NCI-H524 treated with DMSO at 0.1 percent for 48 hours (cell line): ENCODE results near the gene CEP97.
"Not testable (repeated sequence)": the region's sequence is repeated elsewhere in the genome, so short reads cannot be mapped to it uniquely, and the experiment has no call there.

Source experiments
- DNase-seq: peaks from one replicate; lab custom pipeline; 2025; lab: John Stamatoyannopoulos, UW

The CEP97 gene

GRCh38 chr3:101762041-101762646 lies 37.7 kb downstream of the CEP97 start:
- DNase-seq, result no peak

- not testable (repeated sequence) for DNase-seq
Observed at GRCh38 chr3:101777745-101778281, 53.4 kb downstream of the CEP97 start.

GRCh38 chr3:101778385-101779046 lies 54.1 kb downstream of the CEP97 start:
- DNase-seq, result no peak

- DNase-seq, result peak; percentile 74
Observed at GRCh38 chr3:101779047-101779821, 54.8 kb downstream of the CEP97 start, which contains the start of gene NXPE3. Gene NXPE3 (plus strand): TSS chr3:101779211. CDS start chr3:101785597, 6,386 bp downstream.

GRCh38 chr3:101779822-101780381 lies 55.5 kb downstream of the CEP97 start:
- no peak for DNase-seq

- DNase-seq, result no peak
Observed at GRCh38 chr3:101780661-101781060, 56.2 kb downstream of the CEP97 start.

- DNase-seq, result no peak
Observed at GRCh38 chr3:101781166-101781565, 56.8 kb downstream of the CEP97 start.

GRCh38 chr3:101784855-101785613 lies 60.6 kb downstream of the CEP97 start:
- DNase-seq, result no peak

- DNase-seq, result no peak
Observed at GRCh38 chr3:101791778-101792177, 67.4 kb downstream of the CEP97 start.

GRCh38 chr3:101796077-101796680 lies 71.8 kb downstream of the CEP97 start:
- no peak for DNase-seq

- DNase-seq, result no peak
Observed at GRCh38 chr3:101801174-101801573, 76.8 kb downstream of the CEP97 start.

- DNase-seq, result no peak
Observed at GRCh38 chr3:101802179-101802578, 77.8 kb downstream of the CEP97 start.

- peak; percentile 54 for DNase-seq
Observed at GRCh38 chr3:101803173-101803782, 78.9 kb downstream of the CEP97 start.

- DNase-seq, result no peak
Observed at GRCh38 chr3:101803939-101804338, 79.5 kb downstream of the CEP97 start.

GRCh38 chr3:101806491-101806890 lies 82.1 kb downstream of the CEP97 start:
- no peak for DNase-seq

- no peak for DNase-seq
Observed at GRCh38 chr3:101807888-101808287, 83.5 kb downstream of the CEP97 start.

GRCh38 chr3:101809178-101810021 lies 85.0 kb downstream of the CEP97 start:
- no peak for DNase-seq

- no peak for DNase-seq
Observed at GRCh38 chr3:101810022-101810418, 85.6 kb downstream of the CEP97 start.

- DNase-seq, result no peak
Observed at GRCh38 chr3:101811875-101812274, 87.5 kb downstream of the CEP97 start.

GRCh38 chr3:101812895-101813294 lies 88.5 kb downstream of the CEP97 start:
- no peak for DNase-seq
